GM12878 (cell line): ENCODE results near the gene CNN2. TPM values are rescaled to one million over a fixed set of nuclear protein-coding genes. Genes with fewer than 3 reads are reported as not detected.

ENCODE experiments used
- ATAC-seq: fragments of 200-7000 bp; cut with Tn5 transposase; 3 replicates; pipeline ENCODE4 v1.9.1; 2020; ENCODE audit warnings: mild to moderate bottlenecking, moderate library complexity
- BruUV-seq: library from RNA; stranded (reverse); fragments of 400-500 nt; replicated peaks from 2 replicates; lab custom pipeline; 2021; lab: Mats Ljungman, UMichigan
- CTCF ChIA-PET: fragments of 300-600 bp; sonication (Branson Sonifier 250); formaldehyde crosslinking; extraction: SDS; loops from one replicate; lab custom pipeline; 2021; ENCODE audit warnings: inconsistent platforms; lab: Yijun Ruan, JAX
- POLR2A ChIA-PET: fragments of 350-600 bp; formaldehyde crosslinking; extraction: SDS; loops from one replicate; lab custom pipeline; 2021; ENCODE audit warnings: inconsistent platforms; lab: Charles Lee
- RAD21 ChIA-PET: fragments of 300-600 bp; sonication (Branson Sonifier 250); formaldehyde crosslinking; loops from one replicate; lab custom pipeline; 2023; ENCODE audit warnings: antibody characterized with exemption; ENCODE audit not compliant: unreplicated experiment; lab: Charles Lee
- SMC1A ChIA-PET: fragments of 300-600 bp; sonication (Branson Sonifier 250); formaldehyde crosslinking; loops from one replicate; lab custom pipeline; 2023; ENCODE audit not compliant: unreplicated experiment, uncharacterized antibody; lab: Charles Lee
- DNase-seq: peaks from one replicate; pipeline ENCODE4 v3.0.0-alpha.2; 2011; ENCODE audit warnings: low read depth, low spot score
- FAIRE-seq: peaks from 3 replicates; lab custom pipeline; 2011; peaks lifted over from hg19 to GRCh38; lab: Jason Lieb, UNC
- H2AFZ ChIP-seq: 2 replicates; pipeline ENCODE4 v1.6.0; 2011; ENCODE audit warnings: low read depth, low read length, control low read depth; ENCODE audit not compliant: control insufficient read depth
- H3K27ac ChIP-seq: 2 replicates; pipeline ENCODE4 v1.5.1; 2011; ENCODE audit warnings: control low read depth; ENCODE audit not compliant: control insufficient read depth, insufficient read depth
- H3K27me3 ChIP-seq, 2 experiments: replicated peaks in 1 of 2; 2 replicates each; pipeline versions ENCODE4 v1.6.0 to v1.6.1; 2011; ENCODE audit warnings: low read length in 1 of 2; ENCODE audit not compliant: control insufficient read depth in 2 of 2, insufficient read depth in 2 of 2
- H3K36me3 ChIP-seq, 2 experiments: 2 replicates each; pipeline ENCODE4 v1.5.1; 2011; ENCODE audit warnings: low read length in 1 of 2; ENCODE audit not compliant: control insufficient read depth in 2 of 2, insufficient read depth in 2 of 2
- H3K4me1 ChIP-seq: 2 replicates; pipeline ENCODE4 v1.6.1; 2011; ENCODE audit warnings: mild to moderate bottlenecking, low read length, moderate library complexity, mixed read lengths; ENCODE audit not compliant: control insufficient read depth, insufficient read depth
- H3K4me2 ChIP-seq: 2 replicates; pipeline ENCODE4 v1.6.0; 2011; ENCODE audit warnings: control low read depth; ENCODE audit not compliant: control insufficient read depth, insufficient read depth
- H3K4me3 ChIP-seq: fragments of 200-600 bp; sonication (generic); 2 replicates; pipeline ENCODE4 v1.5.1; 2016
- H3K79me2 ChIP-seq: 2 replicates; pipeline ENCODE4 v1.6.0; 2011; ENCODE audit warnings: low read length; ENCODE audit not compliant: control insufficient read depth, insufficient read depth
- H3K9ac ChIP-seq: 2 replicates; pipeline ENCODE4 v1.8.0; 2011; ENCODE audit warnings: low read length, control low read depth, mixed read lengths; ENCODE audit not compliant: control insufficient read depth, insufficient read depth
- H3K9me3 ChIP-seq: replicated peaks from 3 replicates; pipeline ENCODE4 v1.5.1; 2011; ENCODE audit warnings: mild to moderate bottlenecking, low read length; ENCODE audit not compliant: control insufficient read depth, insufficient read depth
- H4K20me1 ChIP-seq: 2 replicates; pipeline ENCODE4 v1.6.0; 2011; ENCODE audit not compliant: control insufficient read depth, insufficient read depth
- BHLHE40 ChIP-seq, 2 experiments: fragments of 450-650 bp in 1 of 2; IDR thresholded peaks; 2 replicates each; pipeline ENCODE4 v1.6.1; 2011 to 2017; ENCODE audit warnings: low read depth in 2 of 2, borderline replicate concordance in 1 of 2, improper control_type of control experiment in 1 of 2, low read length in 1 of 2, mild to moderate bottlenecking in 1 of 2
- EED ChIP-seq: sonication (generic); IDR thresholded peaks from 2 replicates; pipeline ENCODE4 v1.6.1; 2016; ENCODE audit warnings: antibody characterized with exemption, low read depth
- NR2F1 ChIP-seq: fragments of 450-650 bp; conservative IDR thresholded peaks from 2 replicates; pipeline ENCODE4 v1.6.1; 2017; ENCODE audit warnings: mild to moderate bottlenecking
- PAX8 ChIP-seq: fragments of 450-650 bp; IDR thresholded peaks from 2 replicates; pipeline ENCODE4 v1.6.1; 2017; ENCODE audit warnings: mild to moderate bottlenecking, moderate library complexity
- POLR2A ChIP-seq: IDR thresholded peaks from 2 replicates; pipeline ENCODE4 v1.6.1; 2011; ENCODE audit warnings: low read depth, mild to moderate bottlenecking, low read length
- RAD21 ChIP-seq: IDR thresholded peaks from 2 replicates; pipeline ENCODE4 v1.6.1; 2011; ENCODE audit warnings: mild to moderate bottlenecking, low read depth, low read length, moderate library complexity; ENCODE audit not compliant: insufficient read depth
- RUNX3 ChIP-seq: IDR thresholded peaks from 2 replicates; pipeline ENCODE4 v1.6.1; 2012; ENCODE audit warnings: low read length, inconsistent platforms
- SIN3A ChIP-seq: IDR thresholded peaks from 2 replicates; pipeline ENCODE4 v1.6.1; 2012; ENCODE audit warnings: low read depth, low read length, improper control_type of control experiment
- SMARCA5 ChIP-seq: fragments of 450-650 bp; IDR thresholded peaks from 2 replicates; pipeline ENCODE4 v1.6.1; 2017; ENCODE audit warnings: mild to moderate bottlenecking
- SREBF2 ChIP-seq: IDR thresholded peaks from 2 replicates; pipeline ENCODE4 v1.6.1; 2012; ENCODE audit warnings: mild to moderate bottlenecking, low read length
- WGBS: methylation state at CpG from one replicate; pipeline ENCODE4 v1.1.6; 2016; ENCODE audit warnings: low lambda C conversion rate; ENCODE audit not compliant: insufficient replicate concordance, insufficient coverage; ENCODE audit errors: missing lambda C conversion rate; 5-methylcytosine and 5-hydroxymethylcytosine counted together
- in situ Hi-C: fragments of 300-500 bp; cut with MboI; formaldehyde crosslinking; loops from 9 replicates; pipeline ENCODE4 v1.14.3; 2018; ENCODE audit warnings: mixed read lengths
- intact Hi-C: fragments of 100-400 bp; cut with micrococcal nuclease; formaldehyde crosslinking; loops from one replicate; pipeline ENCODE4 v1.14.2; 2022; ENCODE audit not compliant: unreplicated experiment
- polyA plus RNA-seq, 11 experiments: library from polyadenylated mRNA; depleted of rRNA in 4 of 11; unstranded in 6 of 11; stranded (reverse) in 5 of 11; fragments of >200 nt; fragmentation: Nextera tagmentation in 4 of 11; fragmentation: Illumina TruSeq in 1 of 11; extraction: Ambion mirVana in 4 of 11; extraction: Trizol in 1 of 11; gene quantifications; 1 replicate in 1 of 11; 2 replicates in 10 of 11; pipeline versions ENCODE4 v1.2.1 to v1.2.3, GENCODE V29; 2011 to 2016; ENCODE audit warnings: inconsistent platforms in 2 of 11, missing spikeins in 2 of 11, low read depth in 1 of 11
- total RNA-seq, 4 experiments: library from RNA; depleted of rRNA in 3 of 4; stranded (reverse); fragments of >200 nt in 3 of 4; fragmentation: Illumina TruSeq in 1 of 4; extraction: Trizol in 1 of 4; gene quantifications; 2 replicates each; pipeline versions ENCODE4 v1.2.1 to v1.2.3, GENCODE V29; 2013 to 2021
- TF ChIP-seq, protein P1 (sequence below): IDR thresholded peaks from 2 replicates; pipeline ENCODE4 v1.6.1; 2011; ENCODE audit warnings: low read depth, low read length, improper control_type of control experiment, borderline replicate concordance

Gene CNN2
- total and polyA plus RNA-seq, 10 of the 15 experiments (the other 5 are each of a cell fraction or from before 2014, with no cell fraction given), result 34.7 to 311 (median 172) TPM

DNA sequence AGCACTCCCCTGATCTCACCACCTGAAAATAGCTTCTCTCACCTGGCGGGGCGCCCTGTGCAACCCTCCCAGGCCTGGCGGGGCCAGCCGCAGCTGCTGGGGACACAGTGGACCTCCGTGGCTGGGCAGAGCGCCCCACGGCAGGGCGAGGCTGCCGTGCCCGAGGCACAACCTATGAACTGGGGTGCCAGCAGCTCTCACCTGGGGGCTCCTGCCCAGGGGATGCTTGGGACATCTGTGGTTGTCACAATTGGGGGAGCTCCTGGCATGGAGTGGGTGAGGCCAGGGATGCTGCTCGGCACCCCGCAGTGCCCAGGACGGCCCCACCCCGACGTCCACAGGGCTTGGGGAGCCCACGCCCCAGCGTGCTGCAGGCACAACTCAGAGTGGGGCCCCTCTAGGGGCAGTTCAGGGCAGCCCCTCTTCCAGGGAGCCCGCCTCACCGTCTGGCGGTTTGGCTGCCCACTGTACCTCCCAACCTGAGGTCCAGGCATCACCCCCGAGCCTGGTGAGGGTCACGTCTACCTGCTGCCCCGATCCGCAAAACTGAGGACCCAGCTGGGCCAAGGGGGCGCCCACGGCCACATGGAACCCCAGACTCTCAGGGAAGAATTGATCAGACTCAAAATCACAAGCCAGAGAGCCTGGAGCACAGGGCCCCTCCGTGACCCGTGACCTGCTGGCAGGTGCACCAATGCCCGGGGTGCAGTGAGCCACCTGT lies 11.2 kb upstream of the CNN2 start:
- no peaks in the 10 kb centered on the region for H3K9me3 ChIP-seq
- POLR2A ChIA-PET, result no interaction called here
- H3K36me3 ChIP-seq, result peaks cover 3 to 31% of the 10 kb centered on the region in 2 experiments; a peak in 3 of 4 replicates
- no peak overlapping the region for H3K4me3 ChIP-seq
- intact Hi-C loops (no loop called here), in situ Hi-C loops (no loop called here)
- 0 out of 2 replicates have a peak overlapping the region, but pooled peaks have one; percentile 9 for H3K27ac ChIP-seq
- no peaks in the 10 kb centered on the region for H3K27me3 ChIP-seq
- ATAC-seq, result no peak
- BruUV-seq, result no TSS peak
- no peak for FAIRE-seq
- no peak for DNase-seq
- SMC1A ChIA-PET, result no interaction called here
- no peak overlapping the region for H2AFZ ChIP-seq
- peaks cover 6% of the 10 kb centered on the region; the same call in 1 of the 2 replicates for H4K20me1 ChIP-seq
- H3K4me2 ChIP-seq, result peak overlapping the region; percentile 59
- no peak overlapping the region for H3K9ac ChIP-seq
- 93% methylated on average over 25 of the region's 29 CpGs for WGBS
- CTCF ChIA-PET, result no interaction called here
- peaks cover 58% of the 10 kb centered on the region for H3K79me2 ChIP-seq
- TF ChIP-seq POLR2A (0 out of 2 replicates have a peak, but pooled peaks have one; percentile 40), SMARCA5 (no peak)
- RAD21 ChIA-PET, result no interaction called here
- H3K4me1 ChIP-seq, result peaks cover 32% of the 10 kb centered on the region

DNA sequence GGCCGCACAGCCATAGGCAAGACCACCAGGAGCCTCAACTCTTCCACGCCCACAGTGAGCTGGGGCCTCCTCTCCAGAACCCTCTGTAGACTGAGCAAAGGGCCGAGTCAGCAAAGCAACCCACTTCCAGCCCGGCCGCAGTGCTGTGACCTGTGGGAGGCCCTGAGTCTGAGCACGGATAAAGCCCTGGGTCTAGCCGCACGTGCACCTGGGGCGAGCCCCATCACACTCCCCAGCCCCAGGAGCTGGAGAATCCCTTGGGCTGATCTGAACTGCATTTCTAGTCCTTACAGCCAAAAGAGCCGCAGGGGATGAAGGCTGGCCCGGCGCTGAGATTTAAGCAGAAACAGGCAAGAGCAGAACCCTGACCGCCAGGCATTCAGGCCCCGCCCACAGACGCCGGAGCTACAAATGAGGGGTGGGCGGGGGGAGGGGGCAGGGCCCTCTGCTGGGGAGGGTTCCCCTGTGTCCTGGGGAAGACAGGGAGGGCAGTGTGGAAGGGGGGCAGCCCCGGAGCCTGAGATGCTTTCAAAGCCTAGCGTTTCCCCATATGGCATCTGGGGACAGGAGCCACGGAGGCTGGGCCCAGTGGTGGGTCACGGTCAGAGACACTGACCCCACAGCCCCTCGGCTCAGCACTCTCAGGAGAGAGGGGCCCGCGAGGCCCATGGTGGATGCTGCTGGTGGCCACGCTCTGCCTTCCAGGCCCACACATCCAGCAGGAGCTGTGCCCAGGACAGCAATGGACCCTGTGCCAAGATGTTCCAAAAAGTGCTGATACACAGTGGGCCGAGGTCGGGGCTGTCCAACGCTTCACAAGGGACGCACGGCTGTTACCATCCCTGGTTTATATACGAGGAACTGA lies 10.4 kb upstream of the CNN2 start:
- 0 out of 2 replicates have a peak overlapping the region, but pooled peaks have one; percentile 50 for H3K4me3 ChIP-seq
- no TSS peak for BruUV-seq
- H3K79me2 ChIP-seq, result peaks cover 66% of the 10 kb centered on the region
- 0 out of 2 replicates have a peak overlapping the region, but pooled peaks have one; percentile 9 for H3K27ac ChIP-seq
- in situ Hi-C loops (no loop called here), intact Hi-C loops (no loop called here)
- SMC1A ChIA-PET, result no interaction called here
- H3K9me3 ChIP-seq, result no peaks in the 10 kb centered on the region
- peak; percentile 15; the same call in 2 of the 3 replicates for ATAC-seq
- RAD21 ChIA-PET, result no interaction called here
- no peak overlapping the region for H2AFZ ChIP-seq
- H3K9ac ChIP-seq, result no peak overlapping the region; the same call in 1 of the 2 replicates
- FAIRE-seq, result no peak
- DNase-seq, result no peak
- TF ChIP-seq BHLHE40 (IDR thresholded peaks at IDR 0.05; ENCODE audit: borderline replicate concordance in 1 of 2, low read depth in 2 of 2, low read length in 1 of 2) (peak; percentile 60 to 84), RAD21 (no peak), SREBF2 (no peak), PAX8 (no peak), RUNX3 (no peak), EED (no peak), NR2F1 (0 out of 2 replicates have a peak, but pooled peaks have one; percentile 10), POLR2A (peak; percentile 14; the same call in 1 of the 2 replicates), SIN3A (no peak)
- TF ChIP-seq, protein P1, sequence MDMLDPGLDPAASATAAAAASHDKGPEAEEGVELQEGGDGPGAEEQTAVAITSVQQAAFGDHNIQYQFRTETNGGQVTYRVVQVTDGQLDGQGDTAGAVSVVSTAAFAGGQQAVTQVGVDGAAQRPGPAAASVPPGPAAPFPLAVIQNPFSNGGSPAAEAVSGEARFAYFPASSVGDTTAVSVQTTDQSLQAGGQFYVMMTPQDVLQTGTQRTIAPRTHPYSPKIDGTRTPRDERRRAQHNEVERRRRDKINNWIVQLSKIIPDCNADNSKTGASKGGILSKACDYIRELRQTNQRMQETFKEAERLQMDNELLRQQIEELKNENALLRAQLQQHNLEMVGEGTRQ, result no peak
- 68% methylated on average over 23 of the region's 31 CpGs for WGBS
- no peaks in the 10 kb centered on the region for H3K27me3 ChIP-seq
- peaks cover 6% of the 10 kb centered on the region; the same call in 1 of the 2 replicates for H4K20me1 ChIP-seq
- peaks cover 32% of the 10 kb centered on the region for H3K4me1 ChIP-seq
- CTCF ChIA-PET, result interaction anchor here (0.7 to 0.9 kb wide), 2 partner anchors 10 to 12 kb away, joined by 3 read pairs; partner anchors contain the start of gene CNN2
- POLR2A ChIA-PET, result interaction anchor here (0.8 to 1.5 kb wide), 2 partner anchors 10 to 124 kb away, joined by 4 to 7 read pairs; partner anchors contain the start of gene CNN2
- peak overlapping the region; percentile 68 for H3K4me2 ChIP-seq
- H3K36me3 ChIP-seq, result peaks cover 3 to 26% of the 10 kb centered on the region in 2 experiments; a peak in 2 of 4 replicates
